AG08395 (cell line): ENCODE data around the gene HNRNPM.

Experiments
- DNase-seq: peaks from one replicate; pipeline ENCODE4 v3.0.0; 2012; ENCODE audit warnings: mixed read lengths, low spot score

The HNRNPM gene

DNA sequence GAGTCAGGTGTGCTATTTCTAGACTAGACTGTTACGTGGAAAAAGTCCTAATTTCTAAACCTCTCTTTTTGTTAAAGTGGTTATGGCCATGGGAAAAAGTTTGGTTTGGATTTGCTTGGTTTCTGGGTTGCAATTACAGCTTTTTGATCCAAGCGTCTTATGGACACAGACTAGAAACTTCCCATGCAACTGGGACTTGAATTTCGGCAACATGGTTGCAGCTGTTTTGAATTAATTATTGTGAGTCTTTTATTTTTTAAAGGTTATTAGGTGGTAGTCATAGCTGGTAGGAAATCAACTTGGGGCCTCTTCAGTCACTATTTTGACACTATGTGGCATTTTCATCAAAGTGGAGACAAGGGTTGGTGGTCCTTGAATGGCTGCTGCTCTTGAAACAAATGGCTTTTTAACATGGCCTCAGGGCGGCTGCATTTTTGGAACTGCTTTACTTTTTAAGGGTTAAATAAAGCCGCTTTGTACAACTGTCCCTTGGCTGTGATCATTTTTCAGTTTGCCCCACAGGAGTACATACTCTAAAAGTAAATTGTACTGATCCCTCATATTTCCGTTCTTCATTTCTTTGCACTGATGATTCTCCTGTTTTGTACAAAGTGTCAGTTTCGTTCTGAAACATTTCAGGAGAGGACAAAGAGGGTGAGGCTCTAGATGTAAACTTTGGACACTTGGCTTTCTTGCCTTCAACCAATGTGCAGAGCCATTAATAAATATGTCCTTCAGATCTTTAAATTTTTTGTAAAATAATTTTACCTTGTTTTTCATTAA, 15.9 kb downstream of the HNRNPM start:
- DNase-seq: no peak

- no peak for DNase-seq
These were observed 16.6 kb downstream of the HNRNPM start for GRCh38 chr19:8461376-8461775.

DNA sequence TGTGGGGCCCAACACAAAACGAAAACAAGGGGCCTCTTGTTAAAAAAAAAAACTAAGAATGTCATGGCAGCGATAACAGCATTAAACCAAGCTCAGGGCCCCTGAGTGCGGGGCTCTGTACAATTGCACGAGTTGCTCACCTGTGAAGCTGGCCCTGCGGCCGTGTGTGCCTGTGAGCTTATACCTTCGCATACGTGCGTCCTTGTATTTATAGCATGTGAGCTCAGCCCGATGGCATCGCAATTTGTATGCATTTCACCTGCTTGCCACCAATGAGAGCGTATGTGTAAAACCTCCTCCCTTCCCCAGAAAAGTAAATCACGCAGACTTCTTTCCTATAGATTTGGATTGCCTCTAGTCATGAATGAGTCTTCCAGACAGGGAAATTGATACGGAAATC, 17.1 kb downstream of the HNRNPM start:
- DNase-seq: no peak

- no peak for DNase-seq
These were observed 17.8 kb downstream of the HNRNPM start for GRCh38 chr19:8462571-8462970.

- DNase-seq: no peak
These were observed 18.6 kb downstream of the HNRNPM start for GRCh38 chr19:8463365-8463764.

DNA sequence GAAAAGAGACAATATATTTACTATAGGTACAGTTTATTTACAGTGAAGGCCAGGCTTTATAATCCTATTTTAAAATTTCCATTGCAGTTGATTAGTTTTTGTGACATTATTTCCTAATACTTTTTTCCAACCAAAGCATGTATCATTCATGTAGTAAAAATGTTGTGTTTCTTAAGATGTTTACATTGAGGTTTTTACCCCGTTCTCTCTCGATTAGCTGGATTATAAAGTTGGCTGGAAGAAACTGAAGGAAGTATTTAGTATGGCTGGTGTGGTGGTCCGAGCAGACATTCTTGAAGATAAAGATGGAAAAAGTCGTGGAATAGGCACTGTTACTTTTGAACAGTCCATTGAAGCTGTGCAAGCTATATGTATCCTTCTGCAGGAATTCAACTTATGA, 21.2 kb downstream of the HNRNPM start:
- no peak for DNase-seq

GRCh38 chr19:8468124-8468523, 23.3 kb downstream of the HNRNPM start:
- no peak for DNase-seq

DNA sequence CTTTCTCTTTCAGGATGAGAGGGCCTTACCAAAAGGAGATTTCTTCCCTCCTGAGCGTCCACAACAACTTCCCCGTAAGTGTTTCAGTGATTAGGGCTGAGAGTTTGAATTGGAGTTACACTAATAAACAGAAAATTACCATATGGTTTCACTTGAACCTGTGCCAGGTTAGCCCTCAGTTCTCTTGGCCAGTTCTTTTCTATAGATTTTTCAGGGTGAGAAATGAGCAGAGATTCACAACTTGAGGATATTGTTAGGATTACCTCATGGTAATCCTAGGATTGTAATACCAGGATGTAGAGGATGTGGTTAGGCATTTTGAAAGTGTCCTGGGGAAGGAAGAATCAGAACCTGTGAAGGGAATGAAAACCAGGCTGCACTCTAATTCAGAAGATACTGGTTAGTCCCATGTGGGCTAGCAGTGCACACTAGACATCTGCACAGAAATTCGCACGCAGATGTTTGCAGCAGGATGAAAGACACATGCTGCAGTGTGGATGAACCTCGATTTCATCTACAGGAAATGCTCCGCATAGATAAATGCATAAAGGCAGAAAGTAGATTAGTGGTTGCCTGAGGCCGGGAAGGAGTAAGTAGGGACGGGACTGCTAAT, 24.1 kb downstream of the HNRNPM start:
- peak; percentile 23 for DNase-seq

DNA sequence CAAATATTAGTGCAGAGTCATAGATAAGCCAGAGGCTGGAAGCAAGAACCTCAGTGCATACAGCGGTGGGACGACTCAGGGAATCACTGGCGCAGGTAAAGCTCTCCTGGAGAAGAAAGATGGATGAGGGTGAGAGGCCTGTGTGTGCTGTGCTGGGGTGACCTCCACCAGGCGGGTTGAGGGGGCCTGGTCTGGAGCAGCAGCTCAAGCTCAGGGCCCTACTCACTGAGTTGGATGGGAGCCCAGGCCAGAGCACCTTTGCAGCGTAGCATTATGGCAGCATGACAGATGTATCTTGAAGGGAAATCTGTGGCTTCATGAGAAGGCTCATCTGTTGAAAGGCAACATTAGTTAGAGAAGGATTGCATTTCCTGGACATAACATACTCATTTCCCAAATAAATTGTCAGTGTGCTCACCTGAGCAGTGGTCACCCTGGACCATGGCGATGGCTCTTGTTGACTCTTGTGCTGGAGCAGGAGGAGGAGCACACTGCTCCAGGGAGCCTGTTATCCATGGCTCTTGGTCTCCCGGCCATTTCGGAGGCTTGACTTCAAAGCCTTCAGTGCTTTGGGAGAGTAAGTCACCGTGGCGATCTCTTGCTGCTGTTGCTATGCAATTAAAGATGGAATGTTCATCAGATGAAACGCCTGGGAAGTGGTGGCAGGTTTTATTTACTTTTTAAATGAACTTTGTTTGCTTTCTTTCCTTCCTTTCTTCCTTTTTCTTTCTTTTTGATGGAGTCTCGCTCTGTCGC, 25.0 kb downstream of the HNRNPM start:
- DNase-seq: no peak

DNA sequence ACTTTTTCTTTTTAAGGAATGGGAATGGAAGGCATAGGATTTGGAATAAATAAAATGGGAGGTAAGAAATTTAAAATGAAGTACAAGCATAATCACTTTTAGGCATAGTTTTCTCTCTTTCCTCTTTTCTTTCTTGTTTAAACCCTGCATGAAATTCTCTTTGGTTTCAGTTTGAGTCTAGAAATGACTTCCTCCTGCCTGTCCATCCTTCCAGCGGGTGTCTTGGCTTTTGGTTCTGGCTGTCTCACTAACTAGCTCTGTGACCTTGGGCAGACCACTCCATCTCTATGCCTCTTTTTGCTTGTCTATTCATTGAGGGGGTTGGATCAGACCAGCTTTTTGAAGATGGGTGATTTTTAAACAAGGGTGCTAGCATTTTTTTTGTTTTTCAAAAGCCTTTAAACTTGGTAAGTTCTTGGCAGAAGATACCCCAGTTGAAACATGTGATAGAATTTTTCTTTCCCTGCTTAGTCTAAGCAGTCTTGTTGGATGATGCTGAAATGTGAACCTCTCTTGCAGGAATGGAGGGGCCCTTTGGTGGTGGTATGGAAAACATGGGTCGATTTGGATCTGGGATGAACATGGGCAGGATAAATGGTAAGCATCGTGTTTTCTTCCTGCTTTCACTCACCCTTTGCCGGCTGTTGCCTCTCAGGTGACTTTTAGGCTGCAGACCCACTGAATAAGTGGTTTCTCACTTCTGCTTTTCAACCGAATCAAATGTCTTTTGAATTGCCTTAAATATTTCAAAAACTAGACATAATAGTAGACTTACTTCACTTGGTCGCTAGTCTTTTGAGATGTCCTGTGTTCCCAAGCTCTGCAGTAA, 29.1 kb downstream of the HNRNPM start:
- DNase-seq: no peak

- no peak for DNase-seq
These were observed 30.2 kb downstream of the HNRNPM start for GRCh38 chr19:8475005-8475404.

DNA sequence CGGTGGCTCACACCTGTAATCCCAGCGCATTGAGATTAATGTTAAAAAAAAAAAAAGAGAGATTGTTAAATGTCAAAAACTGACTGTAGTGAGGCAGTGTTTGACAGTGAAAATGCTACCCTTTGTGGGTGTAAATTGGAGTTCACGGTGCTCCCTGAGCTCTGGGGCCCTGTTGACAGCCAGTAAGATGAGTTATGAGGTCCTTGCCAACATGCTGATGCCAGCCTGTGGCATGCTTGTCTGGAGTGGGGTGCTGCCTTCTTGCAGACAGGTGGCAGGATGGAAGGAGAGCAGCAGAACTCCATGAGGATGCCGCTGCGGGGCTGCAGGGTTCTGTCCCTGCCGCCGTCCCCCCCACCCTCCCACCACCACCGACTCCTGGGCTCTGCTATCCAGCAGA, 31.7 kb downstream of the HNRNPM start:
- DNase-seq: no peak

DNA sequence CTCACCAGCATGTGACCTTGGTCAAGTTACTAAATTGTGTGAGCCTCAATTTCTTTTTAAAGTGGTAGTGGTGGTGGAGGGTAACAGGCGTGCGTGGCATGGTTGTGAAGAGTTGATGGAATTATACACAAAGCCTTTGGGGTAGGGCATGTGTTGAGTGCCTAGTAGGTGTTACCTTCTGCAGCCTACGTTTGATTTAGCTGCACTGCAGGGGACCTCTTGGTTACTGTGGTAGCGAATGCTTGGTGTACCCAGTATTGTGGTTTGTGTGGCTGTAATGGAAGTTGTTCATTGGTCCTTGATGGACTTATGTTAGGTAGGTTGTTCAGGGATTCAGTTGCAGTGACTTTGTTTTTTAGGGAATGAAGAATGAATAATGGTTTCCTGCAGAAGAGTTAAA, 33.1 kb downstream of the HNRNPM start:
- no peak for DNase-seq

DNA sequence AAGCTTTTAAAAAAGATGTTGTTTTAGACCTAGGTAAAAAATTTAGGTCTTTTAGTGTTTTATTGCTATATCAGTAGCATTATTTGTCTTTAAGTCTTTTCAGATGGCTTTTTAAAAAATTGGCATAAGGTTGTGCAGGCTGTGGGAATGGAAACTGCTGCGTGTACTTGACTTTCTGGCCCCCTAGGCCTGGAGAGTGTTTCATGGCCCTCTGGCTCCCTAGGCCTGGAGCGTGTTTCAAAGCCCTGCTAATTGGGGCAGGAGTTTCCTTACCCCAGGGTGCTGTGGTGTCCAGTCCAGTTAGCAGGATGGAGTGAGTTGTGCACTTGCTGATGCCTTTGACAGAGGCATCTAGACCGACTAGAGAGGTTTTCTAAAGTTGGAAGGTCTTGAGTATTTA, 33.8 kb downstream of the HNRNPM start:
- no peak for DNase-seq

GRCh38 chr19:8481201-8481600, 36.4 kb downstream of the HNRNPM start:
- no peak for DNase-seq

DNA sequence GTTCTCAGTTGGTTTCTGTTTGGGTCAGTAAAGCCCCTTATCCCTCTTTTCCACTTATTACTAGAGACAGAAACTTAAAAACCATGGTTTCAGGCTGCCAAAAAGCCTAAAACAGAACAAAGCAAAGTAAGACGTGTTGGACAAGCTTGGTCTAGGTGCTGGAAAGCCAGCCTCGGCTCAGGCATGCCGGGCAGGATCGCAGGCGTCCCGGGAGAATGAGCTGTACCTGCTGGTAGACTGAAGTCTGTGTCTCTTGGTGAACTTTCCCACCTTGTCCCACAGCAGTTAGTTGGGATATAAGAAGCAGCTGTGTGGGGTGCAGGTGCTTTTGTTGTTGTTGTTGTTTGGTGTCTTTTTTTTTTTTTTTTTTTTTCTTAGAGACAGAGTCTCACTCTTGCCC, 36.8 kb downstream of the HNRNPM start:
- no peak for DNase-seq

- no peak for DNase-seq
These were observed 37.9 kb downstream of the HNRNPM start for GRCh38 chr19:8482696-8483095.

DNA sequence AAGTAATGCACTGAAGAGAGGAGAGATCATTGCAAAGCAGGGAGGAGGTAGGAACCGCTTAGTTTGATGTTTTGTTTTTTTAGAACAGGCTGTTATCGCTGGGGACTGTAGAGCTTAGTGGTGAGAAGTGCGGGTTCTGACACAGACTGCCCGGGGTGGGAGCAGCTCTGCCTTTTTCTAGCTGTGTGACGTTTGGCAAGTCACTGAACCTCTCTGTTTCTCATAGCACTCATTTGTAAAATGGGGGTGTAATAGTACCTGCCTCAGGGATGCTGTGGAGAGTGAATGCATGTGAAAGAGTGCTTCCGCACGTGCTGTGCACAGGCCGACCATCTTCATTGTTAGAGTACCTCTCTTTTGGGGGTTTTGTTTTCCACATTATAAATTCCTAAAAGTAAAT, 38.4 kb downstream of the HNRNPM start:
- no peak for DNase-seq

DNA sequence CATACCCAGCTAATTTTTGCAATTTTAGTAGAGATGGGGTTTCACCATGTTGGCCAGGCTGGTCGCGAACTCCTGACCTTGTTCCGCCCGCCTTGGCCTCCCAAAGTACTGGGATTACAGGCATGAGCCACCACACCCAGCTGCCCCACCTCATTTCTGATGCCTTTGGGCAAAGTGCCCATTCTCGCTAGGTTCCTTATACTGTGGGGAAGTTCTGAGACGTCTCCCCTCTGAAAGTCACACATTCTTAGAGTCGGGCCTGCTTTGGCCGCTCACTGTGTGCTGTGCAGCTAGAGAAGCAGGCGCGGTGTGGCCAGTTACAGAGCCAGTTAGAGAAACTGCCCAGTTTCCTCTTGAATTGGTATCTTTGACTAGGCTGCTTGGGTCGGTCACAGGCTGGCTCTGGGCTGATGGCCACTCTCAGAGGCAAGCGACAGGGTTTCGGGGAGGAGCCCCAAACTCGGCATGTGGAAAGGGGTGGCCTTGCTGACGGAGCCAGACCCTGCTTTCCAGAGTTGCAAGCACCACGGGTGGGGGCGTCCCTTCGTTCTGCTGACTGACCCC, 39.6 kb downstream of the HNRNPM start:
- no peak for DNase-seq

DNA sequence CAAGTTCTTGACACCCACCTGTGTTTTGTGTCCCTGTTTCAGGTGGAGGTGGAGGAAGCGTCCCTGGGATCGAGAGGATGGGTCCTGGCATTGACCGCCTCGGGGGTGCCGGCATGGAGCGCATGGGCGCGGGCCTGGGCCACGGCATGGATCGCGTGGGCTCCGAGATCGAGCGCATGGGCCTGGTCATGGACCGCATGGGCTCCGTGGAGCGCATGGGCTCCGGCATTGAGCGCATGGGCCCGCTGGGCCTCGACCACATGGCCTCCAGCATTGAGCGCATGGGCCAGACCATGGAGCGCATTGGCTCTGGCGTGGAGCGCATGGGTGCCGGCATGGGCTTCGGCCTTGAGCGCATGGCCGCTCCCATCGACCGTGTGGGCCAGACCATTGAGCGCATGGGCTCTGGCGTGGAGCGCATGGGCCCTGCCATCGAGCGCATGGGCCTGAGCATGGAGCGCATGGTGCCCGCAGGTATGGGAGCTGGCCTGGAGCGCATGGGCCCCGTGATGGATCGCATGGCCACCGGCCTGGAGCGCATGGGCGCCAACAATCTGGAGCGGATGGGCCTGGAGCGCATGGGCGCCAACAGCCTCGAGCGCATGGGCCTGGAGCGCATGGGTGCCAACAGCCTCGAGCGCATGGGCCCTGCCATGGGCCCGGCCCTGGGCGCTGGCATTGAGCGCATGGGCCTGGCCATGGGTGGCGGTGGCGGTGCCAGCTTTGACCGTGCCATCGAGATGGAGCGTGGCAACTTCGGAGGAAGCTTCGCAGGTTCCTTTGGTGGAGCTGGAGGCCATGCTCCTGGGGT, 41.0 kb downstream of the HNRNPM start:
- no peak for DNase-seq

DNA sequence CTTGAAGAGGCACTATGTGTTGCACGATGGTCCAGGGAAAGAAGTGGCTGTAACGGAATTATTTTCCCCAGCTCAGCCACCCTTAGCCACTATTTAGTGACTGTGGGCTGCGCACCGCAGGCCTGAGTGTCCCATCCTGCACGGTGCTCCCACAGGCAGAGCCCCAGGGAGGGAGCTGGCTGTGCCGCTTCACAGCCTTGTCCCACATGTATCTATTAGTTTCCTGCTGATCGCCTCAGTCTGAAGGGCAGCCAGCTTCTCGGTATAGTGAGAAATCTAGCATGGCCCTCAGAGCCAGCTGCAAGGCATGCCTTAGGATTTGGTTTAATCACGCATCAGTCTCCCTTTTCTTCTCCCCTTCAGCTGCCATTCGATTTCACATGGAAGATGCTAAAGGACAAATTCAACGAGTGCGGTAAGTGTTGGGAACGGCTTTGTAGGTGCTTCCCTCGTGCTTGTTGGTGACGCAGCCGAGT, 41.9 kb downstream of the HNRNPM start:
- no peak for DNase-seq
